ENCODE results near the gene GTF2F2.

DNA sequence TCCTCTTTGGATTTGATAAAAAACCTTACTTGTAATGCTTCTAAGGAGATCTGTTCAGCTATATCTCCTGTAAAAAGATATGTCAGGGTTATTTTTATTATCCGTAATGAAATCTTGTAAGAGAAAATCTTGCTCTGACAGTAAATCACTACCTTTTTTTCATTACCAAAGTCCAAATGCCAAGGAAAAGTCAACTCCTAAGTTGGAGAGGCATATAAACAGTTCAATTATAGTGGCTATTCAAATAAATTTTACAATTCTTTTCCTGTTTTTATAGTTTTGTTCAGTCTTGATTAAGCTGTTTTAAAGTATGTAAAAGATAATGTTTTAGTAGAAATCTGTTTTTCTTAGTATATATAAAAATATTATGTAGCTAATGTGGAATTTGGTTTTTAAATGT, 71.6 kb downstream of the GTF2F2 start:
- no peak for TF ChIP-seq POLR2A (IDR thresholded peaks at IDR 0.05; ENCODE audit: borderline replicate concordance, extremely low read depth, insufficient read depth, insufficient read length)
- TF ChIP-seq, protein P1, sequence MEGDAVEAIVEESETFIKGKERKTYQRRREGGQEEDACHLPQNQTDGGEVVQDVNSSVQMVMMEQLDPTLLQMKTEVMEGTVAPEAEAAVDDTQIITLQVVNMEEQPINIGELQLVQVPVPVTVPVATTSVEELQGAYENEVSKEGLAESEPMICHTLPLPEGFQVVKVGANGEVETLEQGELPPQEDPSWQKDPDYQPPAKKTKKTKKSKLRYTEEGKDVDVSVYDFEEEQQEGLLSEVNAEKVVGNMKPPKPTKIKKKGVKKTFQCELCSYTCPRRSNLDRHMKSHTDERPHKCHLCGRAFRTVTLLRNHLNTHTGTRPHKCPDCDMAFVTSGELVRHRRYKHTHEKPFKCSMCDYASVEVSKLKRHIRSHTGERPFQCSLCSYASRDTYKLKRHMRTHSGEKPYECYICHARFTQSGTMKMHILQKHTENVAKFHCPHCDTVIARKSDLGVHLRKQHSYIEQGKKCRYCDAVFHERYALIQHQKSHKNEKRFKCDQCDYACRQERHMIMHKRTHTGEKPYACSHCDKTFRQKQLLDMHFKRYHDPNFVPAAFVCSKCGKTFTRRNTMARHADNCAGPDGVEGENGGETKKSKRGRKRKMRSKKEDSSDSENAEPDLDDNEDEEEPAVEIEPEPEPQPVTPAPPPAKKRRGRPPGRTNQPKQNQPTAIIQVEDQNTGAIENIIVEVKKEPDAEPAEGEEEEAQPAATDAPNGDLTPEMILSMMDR (IDR thresholded peaks at IDR 0.05 in 2 of 3, conservative IDR thresholded peaks at IDR 0.05 in 1 of 3; ENCODE audit: borderline replicate concordance in 1 of 3, insufficient read depth in 1 of 3, low read depth in 2 of 3, low read length in 2 of 3), result no peak
- no peak for TF ChIP-seq ZNF274 (IDR thresholded peaks at IDR 0.05; ENCODE audit: low read depth, low read length)
- TF ChIP-seq, protein P2, sequence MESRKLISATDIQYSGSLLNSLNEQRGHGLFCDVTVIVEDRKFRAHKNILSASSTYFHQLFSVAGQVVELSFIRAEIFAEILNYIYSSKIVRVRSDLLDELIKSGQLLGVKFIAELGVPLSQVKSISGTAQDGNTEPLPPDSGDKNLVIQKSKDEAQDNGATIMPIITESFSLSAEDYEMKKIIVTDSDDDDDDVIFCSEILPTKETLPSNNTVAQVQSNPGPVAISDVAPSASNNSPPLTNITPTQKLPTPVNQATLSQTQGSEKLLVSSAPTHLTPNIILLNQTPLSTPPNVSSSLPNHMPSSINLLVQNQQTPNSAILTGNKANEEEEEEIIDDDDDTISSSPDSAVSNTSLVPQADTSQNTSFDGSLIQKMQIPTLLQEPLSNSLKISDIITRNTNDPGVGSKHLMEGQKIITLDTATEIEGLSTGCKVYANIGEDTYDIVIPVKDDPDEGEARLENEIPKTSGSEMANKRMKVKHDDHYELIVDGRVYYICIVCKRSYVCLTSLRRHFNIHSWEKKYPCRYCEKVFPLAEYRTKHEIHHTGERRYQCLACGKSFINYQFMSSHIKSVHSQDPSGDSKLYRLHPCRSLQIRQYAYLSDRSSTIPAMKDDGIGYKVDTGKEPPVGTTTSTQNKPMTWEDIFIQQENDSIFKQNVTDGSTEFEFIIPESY (IDR thresholded peaks at IDR 0.05; ENCODE audit: extremely low read depth, insufficient replicate concordance, low read length), result no peak
- no peak for TF ChIP-seq YY1 (IDR thresholded peaks at IDR 0.05; ENCODE audit: extremely low read depth, insufficient replicate concordance, low read depth, low read length)
- TF ChIP-seq SP1 (IDR thresholded peaks at IDR 0.05; ENCODE audit: low read depth), result no peak
- no peak for TF ChIP-seq SRF (IDR thresholded peaks at IDR 0.05; ENCODE audit: low read depth)
- TF ChIP-seq POLR2AphosphoS5 (IDR thresholded peaks at IDR 0.05; ENCODE audit: low read depth, low read length), result no peak
- TF ChIP-seq ELF1 (IDR thresholded peaks at IDR 0.05; ENCODE audit: borderline replicate concordance, low read depth), result no peak

Data from HCT116 (cell line).